ENCODE data around the gene ZNF606. TPM values are rescaled to one million over a fixed set of nuclear protein-coding genes. Genes with fewer than 3 reads are reported as not detected.
A peak's percentile ranks its signal among the peaks of the same experiment; 100 is the strongest.

The ZNF606 gene
- 18.0 and 19.7 TPM in 2 replicates for total RNA-seq
- 17.6 and 26.0 TPM in 2 replicates for polyA plus RNA-seq

DNA sequence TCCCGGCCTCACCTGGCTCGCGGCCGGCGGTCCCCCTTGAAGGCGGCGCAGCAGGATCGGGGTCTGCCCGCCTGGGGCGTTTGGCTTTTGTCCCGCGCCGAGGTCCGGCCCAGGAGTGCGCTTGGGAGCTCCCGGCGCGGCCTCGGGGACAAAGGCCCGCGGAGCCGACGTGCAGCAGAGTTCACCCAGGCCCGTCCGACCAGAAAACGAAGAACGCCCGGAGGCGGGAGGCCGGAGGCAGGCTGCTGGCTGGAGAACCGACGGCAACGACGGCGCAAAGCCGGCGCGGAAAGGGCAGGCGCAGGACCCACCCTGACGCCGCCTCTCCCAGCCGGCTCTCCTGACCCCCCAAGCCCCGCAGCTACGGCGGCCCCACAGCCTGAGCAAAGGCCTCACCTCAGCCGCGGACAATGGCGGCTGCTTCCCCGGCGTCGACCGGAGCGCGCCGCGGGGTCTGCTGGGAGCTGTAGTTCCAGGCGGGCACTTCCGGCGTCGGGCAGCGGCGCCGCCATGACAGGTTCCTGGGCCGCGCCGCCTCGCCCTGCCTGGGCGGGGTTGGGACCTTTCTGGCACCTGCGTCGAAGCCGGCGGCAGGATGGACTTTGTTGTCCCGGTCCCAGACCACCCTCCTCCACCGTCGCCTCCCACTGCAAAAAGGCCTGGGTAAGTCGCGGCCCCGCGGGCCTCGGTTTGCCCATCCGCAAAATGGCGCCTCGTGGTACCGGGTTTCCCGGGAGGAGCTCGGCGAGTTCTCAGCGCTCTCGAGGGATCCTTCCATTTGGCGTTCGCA lies at the start of gene ZNF606:
ZNF606 (minus strand) TSS at position 437 of the 790 bp plus-strand sequence. CDS start 1,501 bp downstream, outside the sequence.
- under 1% methylated on average over 78 of the region's 91 CpGs for WGBS (ENCODE audit: low lambda C conversion rate, missing lambda C conversion rate)
- TF ChIP-seq, protein P1, sequence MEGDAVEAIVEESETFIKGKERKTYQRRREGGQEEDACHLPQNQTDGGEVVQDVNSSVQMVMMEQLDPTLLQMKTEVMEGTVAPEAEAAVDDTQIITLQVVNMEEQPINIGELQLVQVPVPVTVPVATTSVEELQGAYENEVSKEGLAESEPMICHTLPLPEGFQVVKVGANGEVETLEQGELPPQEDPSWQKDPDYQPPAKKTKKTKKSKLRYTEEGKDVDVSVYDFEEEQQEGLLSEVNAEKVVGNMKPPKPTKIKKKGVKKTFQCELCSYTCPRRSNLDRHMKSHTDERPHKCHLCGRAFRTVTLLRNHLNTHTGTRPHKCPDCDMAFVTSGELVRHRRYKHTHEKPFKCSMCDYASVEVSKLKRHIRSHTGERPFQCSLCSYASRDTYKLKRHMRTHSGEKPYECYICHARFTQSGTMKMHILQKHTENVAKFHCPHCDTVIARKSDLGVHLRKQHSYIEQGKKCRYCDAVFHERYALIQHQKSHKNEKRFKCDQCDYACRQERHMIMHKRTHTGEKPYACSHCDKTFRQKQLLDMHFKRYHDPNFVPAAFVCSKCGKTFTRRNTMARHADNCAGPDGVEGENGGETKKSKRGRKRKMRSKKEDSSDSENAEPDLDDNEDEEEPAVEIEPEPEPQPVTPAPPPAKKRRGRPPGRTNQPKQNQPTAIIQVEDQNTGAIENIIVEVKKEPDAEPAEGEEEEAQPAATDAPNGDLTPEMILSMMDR (IDR thresholded peaks at IDR 0.05; ENCODE audit: poor library complexity) = no peak
- TF ChIP-seq EZH2 (IDR thresholded peaks at IDR 0.05; ENCODE audit: borderline replicate concordance) = no peak
- no peak for TF ChIP-seq EZH2phosphoT487 (IDR thresholded peaks at IDR 0.05; ENCODE audit: low read depth, severe bottlenecking, unreplicated experiment)
- no peaks in the 10 kb centered on the region for H4K20me1 ChIP-seq (ENCODE audit: insufficient read depth, poor library complexity, severe bottlenecking)
- H3K36me3 ChIP-seq (replicated peaks; ENCODE audit: insufficient read depth, low read depth) = peaks cover 33% of the 10 kb centered on the region
- DNase-seq (ENCODE audit: low spot score) = peak; percentile 96
- H3K79me2 ChIP-seq = peaks cover 40% of the 10 kb centered on the region
- peak within 1 kb of the TSS; percentile 85 for H3K4me2 ChIP-seq
- H3K4me1 ChIP-seq (ENCODE audit: insufficient read depth) = peaks cover 13% of the 10 kb centered on the region
- no peaks in the 10 kb centered on the region for H3K27me3 ChIP-seq
- peak within 1 kb of the TSS; percentile 99 for H3K27ac ChIP-seq
- H3K9me3 ChIP-seq (ENCODE audit: low read depth) = peaks cover 64% of the 10 kb centered on the region
- peak within 1 kb of the TSS; percentile 99 for H2AFZ ChIP-seq
- H3K4me3 ChIP-seq = peak within 1 kb of the TSS; percentile 94
- no peaks in the 10 kb centered on the region for H3K9me2 ChIP-seq (replicated peaks; ENCODE audit: insufficient read depth)

DNA sequence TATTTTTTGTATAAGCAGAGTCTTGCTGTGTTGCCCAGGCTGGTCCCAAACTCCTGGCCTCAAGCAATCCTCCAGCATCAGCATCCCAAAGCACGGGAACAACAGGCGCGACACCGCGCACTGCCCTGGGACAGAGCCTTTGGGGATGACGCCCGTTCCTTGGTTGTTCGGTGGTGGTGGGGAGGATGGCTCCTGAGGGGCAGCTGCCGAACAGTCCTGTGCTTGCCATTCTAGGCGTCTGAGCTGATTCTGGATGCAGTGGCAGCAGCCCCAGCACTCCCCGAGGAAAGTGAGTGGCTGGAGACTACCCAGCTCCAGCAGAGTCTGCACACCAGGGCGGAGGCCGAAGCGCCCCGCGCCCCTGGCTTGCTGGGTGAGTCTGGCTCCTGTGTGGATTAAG lies 49.6 kb upstream of the ZNF606 start:
- no peaks in the 10 kb centered on the region for H3K79me2 ChIP-seq
- H3K9me3 ChIP-seq (ENCODE audit: low read depth) = no peaks in the 10 kb centered on the region
- WGBS (ENCODE audit: low lambda C conversion rate, missing lambda C conversion rate) = 94% methylated on average over 16 of the region's 16 CpGs
- H3K27ac ChIP-seq = no peak overlapping the region
- H4K20me1 ChIP-seq (ENCODE audit: insufficient read depth, poor library complexity, severe bottlenecking) = no peaks in the 10 kb centered on the region
- H3K9me2 ChIP-seq (replicated peaks; ENCODE audit: insufficient read depth) = no peaks in the 10 kb centered on the region
- no peak for TF ChIP-seq EZH2phosphoT487 (IDR thresholded peaks at IDR 0.05; ENCODE audit: low read depth, severe bottlenecking, unreplicated experiment)
- no peak for TF ChIP-seq EZH2 (IDR thresholded peaks at IDR 0.05; ENCODE audit: borderline replicate concordance)
- TF ChIP-seq, protein P1 (IDR thresholded peaks at IDR 0.05; ENCODE audit: poor library complexity) = no peak
- no peak overlapping the region for H2AFZ ChIP-seq
- no peaks in the 10 kb centered on the region for H3K36me3 ChIP-seq (replicated peaks; ENCODE audit: insufficient read depth, low read depth)
- no peaks in the 10 kb centered on the region for H3K27me3 ChIP-seq
- no peaks in the 10 kb centered on the region for H3K4me1 ChIP-seq (ENCODE audit: insufficient read depth)
- no peak overlapping the region for H3K4me2 ChIP-seq
- DNase-seq (ENCODE audit: low spot score) = peak; percentile 1
- no peak overlapping the region for H3K4me3 ChIP-seq

DNA sequence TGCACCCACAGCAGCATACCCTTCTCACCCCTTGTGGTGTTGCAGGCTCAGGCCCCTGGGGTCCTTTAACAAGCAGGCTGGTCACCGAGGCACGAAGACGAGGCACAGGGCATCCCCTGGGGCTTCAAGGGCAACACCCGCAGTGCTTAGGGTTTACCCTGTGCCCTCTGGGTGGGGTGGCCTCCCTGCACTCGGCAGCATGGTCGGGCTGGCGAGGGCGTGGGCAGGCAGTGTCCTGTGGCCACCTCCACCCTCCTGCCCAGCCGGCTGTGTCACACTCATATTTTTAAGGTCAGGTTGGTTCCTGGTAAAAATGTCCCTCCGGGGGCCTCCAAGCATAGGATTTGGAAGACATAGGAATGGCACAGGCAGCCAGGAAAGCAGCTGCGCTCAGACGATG lies 45.1 kb upstream of the ZNF606 start:
- Histone ChIP-seq H3K79me2 (no peaks in the 10 kb centered on the region), H2AFZ (no peak overlapping the region), H3K4me1 (ENCODE audit: insufficient read depth) (no peaks in the 10 kb centered on the region), H3K36me3 (replicated peaks; ENCODE audit: insufficient read depth, low read depth) (no peaks in the 10 kb centered on the region), H3K4me2 (no peak overlapping the region), H4K20me1 (ENCODE audit: insufficient read depth, poor library complexity, severe bottlenecking) (no peaks in the 10 kb centered on the region), H3K27ac (no peak overlapping the region), H3K27me3 (no peaks in the 10 kb centered on the region), H3K9me3 (ENCODE audit: low read depth) (no peaks in the 10 kb centered on the region), H3K4me3 (no peak overlapping the region), H3K9me2 (replicated peaks; ENCODE audit: insufficient read depth) (no peaks in the 10 kb centered on the region)
- WGBS (ENCODE audit: low lambda C conversion rate, missing lambda C conversion rate) = 83% methylated on average over 12 of the region's 12 CpGs
- TF ChIP-seq EZH2 (IDR thresholded peaks at IDR 0.05; ENCODE audit: borderline replicate concordance) = no peak
- TF ChIP-seq EZH2phosphoT487 (IDR thresholded peaks at IDR 0.05; ENCODE audit: low read depth, severe bottlenecking, unreplicated experiment) = no peak
- TF ChIP-seq, protein P1 (IDR thresholded peaks at IDR 0.05; ENCODE audit: poor library complexity) = no peak
- no peak for DNase-seq (ENCODE audit: low spot score)

All from hepatocyte (in vitro differentiated cells).